EH (cell line): ENCODE results near the gene KCNJ6.
"Not testable (repeated sequence)": the region's sequence is repeated elsewhere in the genome, so short reads cannot be mapped to it uniquely, and the experiment has no call there.

ENCODE experiments used
- DNase-seq: peaks from one replicate; pipeline ENCODE4 v3.0.0-alpha.2; 2015; ENCODE audit warnings: low read depth

KCNJ6 gene

GRCh38 chr21:37916310-37917051, at the start of gene KCNJ6:
Gene KCNJ6, minus strand, starts transcription at chr21:37916457. Its CDS starts 75,775 bp downstream, at chr21:37840682.
- peak; percentile 54 for DNase-seq

- DNase-seq: no peak
Observed at GRCh38 chr21:37965088-37965805, 49.0 kb upstream of the KCNJ6 start.

GRCh38 chr21:37958537-37958936, 42.3 kb upstream of the KCNJ6 start:
- DNase-seq: no peak

- no peak for DNase-seq
Observed at GRCh38 chr21:37956772-37957171, 40.5 kb upstream of the KCNJ6 start.

- DNase-seq: no peak
Observed at GRCh38 chr21:37945036-37945435, 28.8 kb upstream of the KCNJ6 start.

GRCh38 chr21:37944496-37944895, 28.2 kb upstream of the KCNJ6 start:
- DNase-seq: no peak

GRCh38 chr21:37940691-37941090, 24.4 kb upstream of the KCNJ6 start:
- no peak for DNase-seq

- no peak for DNase-seq
Observed at GRCh38 chr21:37939838-37940237, 23.6 kb upstream of the KCNJ6 start.

- no peak for DNase-seq
Observed at GRCh38 chr21:37939251-37939650, 23.0 kb upstream of the KCNJ6 start.

GRCh38 chr21:37937668-37938067, 21.4 kb upstream of the KCNJ6 start:
- no peak for DNase-seq

- no peak for DNase-seq
Observed at GRCh38 chr21:37936010-37936785, 19.9 kb upstream of the KCNJ6 start.

- DNase-seq: no peak
Observed at GRCh38 chr21:37932936-37933335, 16.7 kb upstream of the KCNJ6 start.

- no peak for DNase-seq
Observed at GRCh38 chr21:37927711-37928110, 11.5 kb upstream of the KCNJ6 start.

GRCh38 chr21:37921091-37921490, 4.8 kb upstream of the KCNJ6 start:
- DNase-seq: peak; percentile 30

- DNase-seq: not testable (repeated sequence)
Observed at GRCh38 chr21:37920302-37920701, 4.0 kb upstream of the KCNJ6 start.

GRCh38 chr21:37917612-37918011, 1.4 kb upstream of the KCNJ6 start:
- DNase-seq: peak; percentile 57

GRCh38 chr21:37915941-37916309, 332 bp downstream of the KCNJ6 start:
- no peak for DNase-seq

- no peak for DNase-seq
Observed at GRCh38 chr21:37915497-37915911, 753 bp downstream of the KCNJ6 start.

GRCh38 chr21:37912616-37913015, 3.6 kb downstream of the KCNJ6 start:
- DNase-seq: no peak

- DNase-seq: no peak
Observed at GRCh38 chr21:37909936-37910335, 6.3 kb downstream of the KCNJ6 start.

- no peak for DNase-seq
Observed at GRCh38 chr21:37908691-37909090, 7.6 kb downstream of the KCNJ6 start.

GRCh38 chr21:37907076-37907475, 9.2 kb downstream of the KCNJ6 start:
- no peak for DNase-seq

GRCh38 chr21:37905291-37905690, 11.0 kb downstream of the KCNJ6 start:
- no peak for DNase-seq
